Activated CD8-positive, alpha-beta T cell treated with anti-CD3 and anti-CD28 coated beads for 36 hours (primary cell): ENCODE results near the gene SPEF2. TPM values are rescaled to one million over a fixed set of nuclear protein-coding genes. Genes with fewer than 3 reads are reported as not detected.

Source experiments
- ATAC-seq: fragments of 200-7000 bp; cut with Tn5 transposase; one replicate; pipeline ENCODE4 v1.10.0; 2021; ENCODE audit warnings: mild to moderate bottlenecking, moderate library complexity
- CTCF ChIA-PET: fragments of 350-600 bp; sonication (Branson Sonifier 250); formaldehyde crosslinking; loops from one replicate; lab custom pipeline; 2021; ENCODE audit warnings: antibody characterized with exemption; lab: Charles Lee
- POLR2A ChIA-PET: fragments of 350-600 bp; sonication (Branson Sonifier 250); formaldehyde crosslinking; loops from one replicate; lab custom pipeline; 2021; ENCODE audit warnings: antibody characterized with exemption; lab: Charles Lee
- DNase-seq: peaks from one replicate; pipeline ENCODE4 v3.0.0-alpha.2; 2020
- H3K27ac Mint-ChIP-seq: one replicate; pipeline ENCODE4 v1.8.0; 2021; ENCODE audit warnings: mild to moderate bottlenecking, mixed read lengths
- H3K27me3 Mint-ChIP-seq: one replicate; pipeline ENCODE4 v1.8.0; 2021; ENCODE audit warnings: mixed read lengths
- H3K36me3 Mint-ChIP-seq: one replicate; pipeline ENCODE4 v1.8.0; 2021; ENCODE audit warnings: low read depth, mixed read lengths
- H3K4me1 Mint-ChIP-seq: one replicate; pipeline ENCODE4 v1.8.0; 2021; ENCODE audit warnings: low read depth, mixed read lengths
- H3K4me3 Mint-ChIP-seq: one replicate; pipeline ENCODE4 v1.8.0; 2021; ENCODE audit warnings: mild to moderate bottlenecking, moderate library complexity, mixed read lengths
- H3K9me3 Mint-ChIP-seq: one replicate; pipeline ENCODE4 v1.8.0; 2021; ENCODE audit warnings: mixed read lengths
- CTCF ChIP-seq: fragments of 200-600 bp; IDR thresholded peaks from one replicate; pipeline ENCODE4 v1.8.0; 2022; ENCODE audit warnings: antibody characterized with exemption, mild to moderate bottlenecking
- intact Hi-C: fragments of 100-400 bp; cut with micrococcal nuclease; formaldehyde crosslinking; loops from one replicate; pipeline ENCODE4 v1.10.0; 2022
- total RNA-seq, 2 experiments: library from RNA; stranded (reverse); gene quantifications; one replicate each; pipeline ENCODE4 v1.2.3, GENCODE V29; 2021

SPEF2 gene
- total RNA-seq, 2 experiments from 2014 or later, result 8.4 to 9.9 TPM

- Mint-ChIP-seq H3K4me1 (peaks cover 67% of the 10 kb centered on the region), H3K36me3 (peaks cover 5% of the 10 kb centered on the region)
Measured at GRCh38 chr5:35776757-35777156, 159.1 kb downstream of the SPEF2 start.

GRCh38 chr5:35777358-35778087, 159.9 kb downstream of the SPEF2 start:
- ChIA-PET POLR2A (interaction anchor here (0.6 to 15.3 kb wide), 6 partner anchors 34 to 98 kb away, joined by 3 to 253 read pairs (median 6); partner anchors contain the start of gene IL7R), CTCF (interaction anchor here (0.6 to 8.0 kb wide), 32 partner anchors 8 to 160 kb away, joined by 3 to 77 read pairs (median 4); partner anchors contain the start of genes IL7R and SPEF2)
- Mint-ChIP-seq H3K27ac (peak overlapping the region; percentile 91), H3K9me3 (no peaks in the 10 kb centered on the region), H3K27me3 (no peaks in the 10 kb centered on the region), H3K36me3 (peaks cover 4% of the 10 kb centered on the region), H3K4me1 (peaks cover 67% of the 10 kb centered on the region), H3K4me3 (peak overlapping the region; percentile 3)
- ATAC-seq (peak; percentile 48), DNase-seq (peak; percentile 88)
- intact Hi-C loops, result loop anchor here (2.0 kb wide), 1 partner anchor 147 kb away; no protein-coding TSS in a partner anchor
- TF ChIP-seq CTCF, result peak; percentile 94

More at GRCh38 chr5:35776757-35777156, 159.1 kb downstream of the SPEF2 start:
- ChIA-PET CTCF (interaction anchor here (0.6 to 8.0 kb wide), 30 partner anchors 7 to 159 kb away, joined by 3 to 77 read pairs (median 6); partner anchors contain the start of genes IL7R and SPEF2), POLR2A (interaction anchor here (2.9 to 15.3 kb wide), 2 partner anchors 46 to 78 kb away, joined by 11 to 253 read pairs; partner anchors contain the start of gene IL7R)
- intact Hi-C loops, result loop anchor here (2.0 kb wide), 1 partner anchor 148 kb away; no protein-coding TSS in a partner anchor
- ATAC-seq, result no peak
- no peak for DNase-seq
- no peaks in the 10 kb centered on the region for H3K9me3 Mint-ChIP-seq
- H3K27me3 Mint-ChIP-seq, result no peaks in the 10 kb centered on the region
- no peak overlapping the region for H3K4me3 Mint-ChIP-seq
- H3K27ac Mint-ChIP-seq, result peak overlapping the region; percentile 68
- no peak for TF ChIP-seq CTCF

- Mint-ChIP-seq H3K27ac (peak overlapping the region; percentile 91), H3K9me3 (no peaks in the 10 kb centered on the region), H3K4me3 (no peak overlapping the region), H3K36me3 (peaks cover 4% of the 10 kb centered on the region), H3K27me3 (no peaks in the 10 kb centered on the region), H3K4me1 (peaks cover 73% of the 10 kb centered on the region)
- DNase-seq (no peak), ATAC-seq (no peak)
- ChIA-PET POLR2A (interaction anchor here (0.6 to 15.3 kb wide), 8 partner anchors 33 to 366 kb away, joined by 3 to 253 read pairs (median 4); partner anchors contain the start of gene IL7R), CTCF (interaction anchor here (0.6 to 8.0 kb wide), 24 partner anchors 9 to 152 kb away, joined by 3 to 77 read pairs (median 8); partner anchors contain the start of gene IL7R)
- intact Hi-C loops, result no loop called here
- no peak for TF ChIP-seq CTCF
Measured at GRCh38 chr5:35778259-35778769, 160.7 kb downstream of the SPEF2 start.

GRCh38 chr5:35780236-35780635, 162.6 kb downstream of the SPEF2 start:
- peaks cover 3% of the 10 kb centered on the region for H3K9me3 Mint-ChIP-seq
- H3K4me1 Mint-ChIP-seq, result peaks cover 69% of the 10 kb centered on the region
- H3K4me3 Mint-ChIP-seq, result peak overlapping the region; percentile 56
- no peaks in the 10 kb centered on the region for H3K27me3 Mint-ChIP-seq
- DNase-seq (peak; percentile 65), ATAC-seq (peak; percentile 69)
- no peaks in the 10 kb centered on the region for H3K36me3 Mint-ChIP-seq
- ChIA-PET CTCF (interaction anchor here (0.6 to 8.0 kb wide), 17 partner anchors 8 to 146 kb away, joined by 3 to 77 read pairs (median 6); partner anchors contain the start of gene IL7R), POLR2A (interaction anchor here (0.7 to 15.3 kb wide), 10 partner anchors 12 to 144 kb away, joined by 4 to 253 read pairs (median 5); partner anchors contain the start of gene IL7R)
- peak overlapping the region; percentile 78 for H3K27ac Mint-ChIP-seq
- intact Hi-C loops, result loop anchor here (5.0 kb wide), 2 partner anchors 42 to 128 kb away; no protein-coding TSS in a partner anchor
- no peak for TF ChIP-seq CTCF
